Measurements from ENCODE around the gene ZNF784. TPM values are rescaled to one million over a fixed set of nuclear protein-coding genes. Genes with fewer than 3 reads are reported as not detected.

ZNF784 gene
- total RNA-seq, 1 experiment from 2014 or later: 9.9 TPM

DNA sequence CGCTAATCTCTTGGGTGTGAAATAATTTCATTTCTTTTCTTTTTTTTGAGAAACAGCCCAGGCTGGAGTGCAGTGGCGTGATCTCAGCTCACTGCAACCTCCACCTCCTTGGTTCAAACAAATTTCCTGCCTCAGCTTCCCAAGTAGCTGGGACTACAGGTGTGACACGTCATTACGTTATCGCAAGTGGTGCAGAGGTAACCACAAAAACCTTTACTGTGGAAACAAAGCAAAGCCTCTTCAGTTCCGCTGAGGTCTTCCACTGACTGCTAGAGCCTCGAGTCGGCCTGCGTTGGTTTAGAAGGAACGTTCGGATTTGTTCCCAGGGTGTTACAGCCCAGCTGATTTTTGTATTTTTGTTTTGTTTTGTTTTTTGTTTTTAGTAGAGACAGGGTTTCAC lies 2.0 kb upstream of the ZNF784 start (continued):
- TF ChIP-seq CREB1 (CRISPR knock-in tag; IDR thresholded peaks at IDR 0.05) (no peak), JUN (CRISPR knock-in tag; IDR thresholded peaks at IDR 0.05) (no peak), ELF4 (CRISPR knock-in tag; IDR thresholded peaks at IDR 0.05; ENCODE audit: low read depth) (no peak)
- TF ChIP-seq, protein P1, sequence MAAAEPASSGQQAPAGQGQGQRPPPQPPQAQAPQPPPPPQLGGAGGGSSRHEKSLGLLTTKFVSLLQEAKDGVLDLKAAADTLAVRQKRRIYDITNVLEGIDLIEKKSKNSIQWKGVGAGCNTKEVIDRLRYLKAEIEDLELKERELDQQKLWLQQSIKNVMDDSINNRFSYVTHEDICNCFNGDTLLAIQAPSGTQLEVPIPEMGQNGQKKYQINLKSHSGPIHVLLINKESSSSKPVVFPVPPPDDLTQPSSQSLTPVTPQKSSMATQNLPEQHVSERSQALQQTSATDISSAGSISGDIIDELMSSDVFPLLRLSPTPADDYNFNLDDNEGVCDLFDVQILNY (CRISPR knock-in tag; IDR thresholded peaks at IDR 0.05): no peak

DNA sequence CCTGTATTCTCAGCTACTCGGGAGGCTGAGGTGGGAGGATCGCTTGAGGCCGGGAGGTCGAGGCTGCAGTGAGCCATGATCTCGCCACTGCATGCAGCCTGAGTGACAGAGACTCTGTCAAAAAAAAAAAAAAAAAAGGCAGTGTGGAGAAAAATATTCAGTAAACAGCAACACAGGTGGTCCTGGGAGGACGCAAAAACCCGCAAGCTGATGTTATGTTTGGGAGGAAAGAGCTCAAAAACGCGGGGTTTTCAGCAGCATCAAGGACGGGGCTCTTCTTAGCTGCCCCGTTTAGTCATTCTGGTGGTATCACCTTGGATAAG lies 599 bp upstream of the ZNF784 start:
- H3K27ac Mint-ChIP-seq: peak overlapping the region; percentile 90
- H3K36me3 Mint-ChIP-seq: peaks cover 11% of the 10 kb centered on the region
- DNase-seq (ENCODE audit: low spot score): no peak
- H3K4me1 Mint-ChIP-seq: peaks cover 15% of the 10 kb centered on the region
- 0 out of 2 replicates have a peak, but pooled peaks cover 3% of the 10 kb centered on the region for H3K9me3 Mint-ChIP-seq
- ChIA-PET CTCF (interaction anchor here (0.6 to 2.7 kb wide), 18 partner anchors 8 to 783 kb away, joined by 3 to 34 read pairs (median 5); partner anchors contain the start of genes FIZ1, ZNF580 and ZNF865), POLR2A (interaction anchor here (0.7 to 2.6 kb wide), 8 partner anchors 8 to 148 kb away, joined by 3 to 12 read pairs (median 5); partner anchors contain the start of genes FIZ1 and ZNF628)
- peak overlapping the region; percentile 76 for H3K4me3 Mint-ChIP-seq
- H3K27me3 Mint-ChIP-seq (ENCODE audit: low read depth): peaks cover 17% of the 10 kb centered on the region
- ATAC-seq: no peak
- no peak for TF ChIP-seq JAZF1 (CRISPR knock-in tag; IDR thresholded peaks at IDR 0.05)
- TF ChIP-seq KAT7 (CRISPR knock-in tag; IDR thresholded peaks at IDR 0.05; ENCODE audit: borderline replicate concordance): no peak
- TF ChIP-seq TCF7 (CRISPR knock-in tag; IDR thresholded peaks at IDR 0.05; ENCODE audit: low read depth): no peak
- no peak for TF ChIP-seq ESRRA (CRISPR knock-in tag; IDR thresholded peaks at IDR 0.05; ENCODE audit: borderline replicate concordance)
- TF ChIP-seq, protein P2, sequence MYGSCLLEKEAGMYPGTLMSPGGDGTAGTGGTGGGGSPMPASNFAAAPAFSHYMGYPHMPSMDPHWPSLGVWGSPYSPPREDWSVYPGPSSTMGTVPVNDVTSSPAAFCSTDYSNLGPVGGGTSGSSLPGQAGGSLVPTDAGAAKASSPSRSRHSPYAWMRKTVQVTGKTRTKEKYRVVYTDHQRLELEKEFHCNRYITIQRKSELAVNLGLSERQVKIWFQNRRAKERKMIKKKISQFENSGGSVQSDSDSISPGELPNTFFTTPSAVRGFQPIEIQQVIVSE (CRISPR knock-in tag; IDR thresholded peaks at IDR 0.05; ENCODE audit: borderline replicate concordance): no peak
- TF ChIP-seq CBFB (CRISPR knock-in tag; IDR thresholded peaks at IDR 0.05; ENCODE audit: low read depth): no peak
- TF ChIP-seq, protein P3, sequence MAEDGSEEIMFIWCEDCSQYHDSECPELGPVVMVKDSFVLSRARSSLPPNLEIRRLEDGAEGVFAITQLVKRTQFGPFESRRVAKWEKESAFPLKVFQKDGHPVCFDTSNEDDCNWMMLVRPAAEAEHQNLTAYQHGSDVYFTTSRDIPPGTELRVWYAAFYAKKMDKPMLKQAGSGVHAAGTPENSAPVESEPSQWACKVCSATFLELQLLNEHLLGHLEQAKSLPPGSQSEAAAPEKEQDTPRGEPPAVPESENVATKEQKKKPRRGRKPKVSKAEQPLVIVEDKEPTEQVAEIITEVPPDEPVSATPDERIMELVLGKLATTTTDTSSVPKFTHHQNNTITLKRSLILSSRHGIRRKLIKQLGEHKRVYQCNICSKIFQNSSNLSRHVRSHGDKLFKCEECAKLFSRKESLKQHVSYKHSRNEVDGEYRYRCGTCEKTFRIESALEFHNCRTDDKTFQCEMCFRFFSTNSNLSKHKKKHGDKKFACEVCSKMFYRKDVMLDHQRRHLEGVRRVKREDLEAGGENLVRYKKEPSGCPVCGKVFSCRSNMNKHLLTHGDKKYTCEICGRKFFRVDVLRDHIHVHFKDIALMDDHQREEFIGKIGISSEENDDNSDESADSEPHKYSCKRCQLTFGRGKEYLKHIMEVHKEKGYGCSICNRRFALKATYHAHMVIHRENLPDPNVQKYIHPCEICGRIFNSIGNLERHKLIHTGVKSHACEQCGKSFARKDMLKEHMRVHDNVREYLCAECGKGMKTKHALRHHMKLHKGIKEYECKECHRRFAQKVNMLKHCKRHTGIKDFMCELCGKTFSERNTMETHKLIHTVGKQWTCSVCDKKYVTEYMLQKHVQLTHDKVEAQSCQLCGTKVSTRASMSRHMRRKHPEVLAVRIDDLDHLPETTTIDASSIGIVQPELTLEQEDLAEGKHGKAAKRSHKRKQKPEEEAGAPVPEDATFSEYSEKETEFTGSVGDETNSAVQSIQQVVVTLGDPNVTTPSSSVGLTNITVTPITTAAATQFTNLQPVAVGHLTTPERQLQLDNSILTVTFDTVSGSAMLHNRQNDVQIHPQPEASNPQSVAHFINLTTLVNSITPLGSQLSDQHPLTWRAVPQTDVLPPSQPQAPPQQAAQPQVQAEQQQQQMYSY (CRISPR knock-in tag; IDR thresholded peaks at IDR 0.05): no peak
- TF ChIP-seq NFE2L1 (CRISPR knock-in tag; IDR thresholded peaks at IDR 0.05): no peak
- TF ChIP-seq, protein P4, sequence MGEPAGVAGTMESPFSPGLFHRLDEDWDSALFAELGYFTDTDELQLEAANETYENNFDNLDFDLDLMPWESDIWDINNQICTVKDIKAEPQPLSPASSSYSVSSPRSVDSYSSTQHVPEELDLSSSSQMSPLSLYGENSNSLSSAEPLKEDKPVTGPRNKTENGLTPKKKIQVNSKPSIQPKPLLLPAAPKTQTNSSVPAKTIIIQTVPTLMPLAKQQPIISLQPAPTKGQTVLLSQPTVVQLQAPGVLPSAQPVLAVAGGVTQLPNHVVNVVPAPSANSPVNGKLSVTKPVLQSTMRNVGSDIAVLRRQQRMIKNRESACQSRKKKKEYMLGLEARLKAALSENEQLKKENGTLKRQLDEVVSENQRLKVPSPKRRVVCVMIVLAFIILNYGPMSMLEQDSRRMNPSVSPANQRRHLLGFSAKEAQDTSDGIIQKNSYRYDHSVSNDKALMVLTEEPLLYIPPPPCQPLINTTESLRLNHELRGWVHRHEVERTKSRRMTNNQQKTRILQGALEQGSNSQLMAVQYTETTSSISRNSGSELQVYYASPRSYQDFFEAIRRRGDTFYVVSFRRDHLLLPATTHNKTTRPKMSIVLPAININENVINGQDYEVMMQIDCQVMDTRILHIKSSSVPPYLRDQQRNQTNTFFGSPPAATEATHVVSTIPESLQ (CRISPR knock-in tag; IDR thresholded peaks at IDR 0.05): no peak
- TF ChIP-seq MXD4 (CRISPR knock-in tag; IDR thresholded peaks at IDR 0.05; ENCODE audit: borderline replicate concordance): no peak

DNA sequence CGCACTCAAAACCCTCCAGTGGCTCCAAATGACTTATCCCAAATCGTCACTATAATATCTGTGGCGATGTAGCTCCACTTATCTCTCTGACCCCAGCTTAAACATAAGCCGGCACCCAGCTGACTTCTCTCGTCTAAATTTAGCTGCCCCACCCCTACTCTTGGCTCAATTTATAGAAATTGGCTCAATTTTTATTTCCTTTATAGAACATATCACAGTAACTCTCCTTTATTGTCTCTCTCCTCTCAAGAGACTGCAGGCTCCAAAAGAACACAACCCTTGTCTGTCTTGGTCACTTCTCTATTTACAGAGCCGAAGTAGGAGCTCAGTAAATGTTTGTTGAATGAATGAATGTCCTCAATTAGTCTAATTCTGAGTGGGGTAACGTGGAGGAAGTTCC lies 805 bp downstream of the ZNF784 start:
- peak overlapping the region; percentile 76 for H3K4me3 Mint-ChIP-seq
- H3K27me3 Mint-ChIP-seq (ENCODE audit: low read depth): peaks cover 17% of the 10 kb centered on the region
- ChIA-PET CTCF (interaction anchor here (1.1 to 2.7 kb wide), 5 partner anchors 12 to 80 kb away, joined by 3 to 34 read pairs (median 9); partner anchors contain the start of genes FIZ1 and ZNF865), POLR2A (interaction anchor here (1.5 to 2.6 kb wide), 2 partner anchors 17 to 19 kb away, joined by 6 to 10 read pairs; no protein-coding TSS in a partner anchor)
- ATAC-seq (no peak), DNase-seq (ENCODE audit: low spot score) (no peak)
- H3K9me3 Mint-ChIP-seq: 0 out of 2 replicates have a peak, but pooled peaks cover 3% of the 10 kb centered on the region
- peaks cover 15% of the 10 kb centered on the region for H3K4me1 Mint-ChIP-seq
- H3K27ac Mint-ChIP-seq: peak overlapping the region; percentile 11; the same call in 1 of the 2 replicates
- peaks cover 11% of the 10 kb centered on the region for H3K36me3 Mint-ChIP-seq
- no peak for TF ChIP-seq MXD4 (CRISPR knock-in tag; IDR thresholded peaks at IDR 0.05; ENCODE audit: borderline replicate concordance)
- no peak for TF ChIP-seq ZNF263 (CRISPR knock-in tag; IDR thresholded peaks at IDR 0.05; ENCODE audit: low read depth)
- TF ChIP-seq KAT7 (CRISPR knock-in tag; IDR thresholded peaks at IDR 0.05; ENCODE audit: borderline replicate concordance): no peak
- no peak for TF ChIP-seq NR2C2 (CRISPR knock-in tag; IDR thresholded peaks at IDR 0.05)
- TF ChIP-seq, protein P5, sequence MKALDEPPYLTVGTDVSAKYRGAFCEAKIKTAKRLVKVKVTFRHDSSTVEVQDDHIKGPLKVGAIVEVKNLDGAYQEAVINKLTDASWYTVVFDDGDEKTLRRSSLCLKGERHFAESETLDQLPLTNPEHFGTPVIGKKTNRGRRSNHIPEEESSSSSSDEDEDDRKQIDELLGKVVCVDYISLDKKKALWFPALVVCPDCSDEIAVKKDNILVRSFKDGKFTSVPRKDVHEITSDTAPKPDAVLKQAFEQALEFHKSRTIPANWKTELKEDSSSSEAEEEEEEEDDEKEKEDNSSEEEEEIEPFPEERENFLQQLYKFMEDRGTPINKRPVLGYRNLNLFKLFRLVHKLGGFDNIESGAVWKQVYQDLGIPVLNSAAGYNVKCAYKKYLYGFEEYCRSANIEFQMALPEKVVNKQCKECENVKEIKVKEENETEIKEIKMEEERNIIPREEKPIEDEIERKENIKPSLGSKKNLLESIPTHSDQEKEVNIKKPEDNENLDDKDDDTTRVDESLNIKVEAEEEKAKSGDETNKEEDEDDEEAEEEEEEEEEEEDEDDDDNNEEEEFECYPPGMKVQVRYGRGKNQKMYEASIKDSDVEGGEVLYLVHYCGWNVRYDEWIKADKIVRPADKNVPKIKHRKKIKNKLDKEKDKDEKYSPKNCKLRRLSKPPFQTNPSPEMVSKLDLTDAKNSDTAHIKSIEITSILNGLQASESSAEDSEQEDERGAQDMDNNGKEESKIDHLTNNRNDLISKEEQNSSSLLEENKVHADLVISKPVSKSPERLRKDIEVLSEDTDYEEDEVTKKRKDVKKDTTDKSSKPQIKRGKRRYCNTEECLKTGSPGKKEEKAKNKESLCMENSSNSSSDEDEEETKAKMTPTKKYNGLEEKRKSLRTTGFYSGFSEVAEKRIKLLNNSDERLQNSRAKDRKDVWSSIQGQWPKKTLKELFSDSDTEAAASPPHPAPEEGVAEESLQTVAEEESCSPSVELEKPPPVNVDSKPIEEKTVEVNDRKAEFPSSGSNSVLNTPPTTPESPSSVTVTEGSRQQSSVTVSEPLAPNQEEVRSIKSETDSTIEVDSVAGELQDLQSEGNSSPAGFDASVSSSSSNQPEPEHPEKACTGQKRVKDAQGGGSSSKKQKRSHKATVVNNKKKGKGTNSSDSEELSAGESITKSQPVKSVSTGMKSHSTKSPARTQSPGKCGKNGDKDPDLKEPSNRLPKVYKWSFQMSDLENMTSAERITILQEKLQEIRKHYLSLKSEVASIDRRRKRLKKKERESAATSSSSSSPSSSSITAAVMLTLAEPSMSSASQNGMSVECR (CRISPR knock-in tag; IDR thresholded peaks at IDR 0.05; ENCODE audit: borderline replicate concordance): no peak
- no peak for TF ChIP-seq FOXK1 (CRISPR knock-in tag; IDR thresholded peaks at IDR 0.05)
